HUES48 (cell line): ENCODE measurements around the gene LRRC46.

Source experiments
- H3K27ac ChIP-seq: one replicate; pipeline ENCODE4 v1.7.0; 2013; ENCODE audit warnings: low read depth, low read length, inconsistent platforms
- H3K27me3 ChIP-seq: 2 replicates; pipeline ENCODE4 v1.6.1; 2013; ENCODE audit warnings: mild to moderate bottlenecking, low read length; ENCODE audit not compliant: control insufficient read depth, insufficient read depth
- H3K36me3 ChIP-seq: 2 replicates; pipeline ENCODE4 v1.6.1; 2013; ENCODE audit warnings: low read length; ENCODE audit not compliant: control insufficient read depth, insufficient read depth
- H3K4me1 ChIP-seq: 2 replicates; pipeline ENCODE4 v1.6.1; 2013; ENCODE audit warnings: mild to moderate bottlenecking, low read length; ENCODE audit not compliant: control insufficient read depth, insufficient read depth
- H3K4me3 ChIP-seq: 2 replicates; pipeline ENCODE4 v1.5.1; 2013; ENCODE audit warnings: mild to moderate bottlenecking, low read depth, low read length
- H3K9ac ChIP-seq: 2 replicates; pipeline ENCODE4 v1.6.1; 2013; ENCODE audit warnings: mild to moderate bottlenecking, low read depth, low read length, moderate library complexity
- H3K9me3 ChIP-seq: 2 replicates; pipeline ENCODE4 v1.6.1; 2013; ENCODE audit warnings: low read length; ENCODE audit not compliant: control insufficient read depth, insufficient read depth

LRRC46 gene

GRCh38 chr17:47872019-47872650 lies 40.7 kb downstream of the LRRC46 start:
- H3K36me3 ChIP-seq: no peaks in the 10 kb centered on the region
- peaks cover 72% of the 10 kb centered on the region for H3K27me3 ChIP-seq
- H3K9ac ChIP-seq: no peak overlapping the region
- peak overlapping the region; percentile 63 for H3K4me3 ChIP-seq
- H3K9me3 ChIP-seq: no peaks in the 10 kb centered on the region
- peaks cover 38% of the 10 kb centered on the region for H3K4me1 ChIP-seq
- peak overlapping the region; percentile 53 for H3K27ac ChIP-seq

GRCh38 chr17:47872651-47873161 lies 41.2 kb downstream of the LRRC46 start:
- H3K36me3 ChIP-seq: no peaks in the 10 kb centered on the region
- H3K27ac ChIP-seq: peak overlapping the region; percentile 53
- H3K4me3 ChIP-seq: peak overlapping the region; percentile 63
- H3K27me3 ChIP-seq: peaks cover 66% of the 10 kb centered on the region
- peaks cover 40% of the 10 kb centered on the region for H3K4me1 ChIP-seq
- no peaks in the 10 kb centered on the region for H3K9me3 ChIP-seq
- H3K9ac ChIP-seq: no peak overlapping the region

DNA sequence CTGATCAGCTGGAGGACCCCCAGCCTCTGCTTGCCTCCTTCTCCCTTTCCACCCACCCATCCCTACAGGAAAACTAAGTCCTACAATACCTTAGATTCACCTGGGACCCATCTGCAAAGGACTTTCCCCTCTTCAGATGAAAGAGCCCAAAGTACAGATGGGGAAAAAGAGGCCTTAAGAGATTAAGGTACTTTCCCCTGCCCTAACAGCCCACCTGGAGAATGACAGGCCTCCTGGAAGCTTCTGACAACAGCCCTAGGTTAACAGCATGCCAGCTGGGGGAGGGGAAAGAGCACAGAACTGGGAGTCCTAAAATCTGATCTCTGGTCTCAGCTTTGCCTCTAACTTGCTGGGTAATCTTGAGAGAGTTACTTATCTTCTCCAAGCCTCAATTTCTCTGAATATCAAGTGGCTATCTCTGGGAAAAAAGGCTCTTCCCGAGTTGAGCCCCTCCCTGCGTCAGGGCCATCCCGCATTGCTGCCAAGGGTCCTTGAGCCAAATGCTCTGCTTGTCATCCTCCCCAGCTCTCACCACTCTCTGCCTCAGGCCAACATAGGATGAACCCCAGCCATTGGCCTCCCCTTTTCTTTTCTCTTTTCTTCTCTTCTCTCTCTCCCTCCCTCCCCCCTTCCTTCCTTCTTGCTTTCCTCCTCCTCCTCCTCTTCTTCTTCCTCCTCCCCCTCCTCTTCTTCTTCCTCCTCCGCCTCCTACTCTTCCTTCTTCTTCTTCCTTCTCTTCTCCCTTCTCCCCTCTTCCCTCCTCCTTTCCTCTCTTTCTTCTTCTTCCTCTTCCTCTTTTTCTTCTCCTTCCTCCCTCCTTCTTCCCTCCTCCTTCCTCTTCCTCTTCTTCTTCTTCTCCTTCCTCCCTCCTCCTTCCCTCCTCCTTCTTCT lies 42.0 kb downstream of the LRRC46 start:
- no peak overlapping the region for H3K9ac ChIP-seq
- peaks cover 59% of the 10 kb centered on the region for H3K27me3 ChIP-seq
- H3K4me3 ChIP-seq: 0 out of 2 replicates have a peak overlapping the region, but pooled peaks have one; percentile 63

GRCh38 chr17:47875011-47875985 lies 43.8 kb downstream of the LRRC46 start:
- H3K27ac ChIP-seq: no peak overlapping the region
- peaks cover 40% of the 10 kb centered on the region for H3K4me1 ChIP-seq
- no peak overlapping the region for H3K9ac ChIP-seq
- H3K9me3 ChIP-seq: no peaks in the 10 kb centered on the region
- H3K4me3 ChIP-seq: no peak overlapping the region
- H3K27me3 ChIP-seq: peaks cover 40% of the 10 kb centered on the region
- no peaks in the 10 kb centered on the region for H3K36me3 ChIP-seq

More for the DNA sequence above, 42.0 kb downstream of the LRRC46 start:
- peak overlapping the region; percentile 22 for H3K27ac ChIP-seq
- H3K36me3 ChIP-seq: no peaks in the 10 kb centered on the region
- peaks cover 47% of the 10 kb centered on the region for H3K4me1 ChIP-seq
- H3K9me3 ChIP-seq: no peaks in the 10 kb centered on the region

GRCh38 chr17:47877368-47878034 lies 46.0 kb downstream of the LRRC46 start:
- H3K27ac ChIP-seq: no peak overlapping the region
- H3K9me3 ChIP-seq: no peaks in the 10 kb centered on the region
- H3K9ac ChIP-seq: no peak overlapping the region
- H3K4me1 ChIP-seq: peaks cover 36% of the 10 kb centered on the region
- peaks cover 21% of the 10 kb centered on the region for H3K27me3 ChIP-seq
- H3K36me3 ChIP-seq: no peaks in the 10 kb centered on the region
- no peak overlapping the region for H3K4me3 ChIP-seq

- H3K4me1 ChIP-seq: peaks cover 32% of the 10 kb centered on the region
These were observed 46.9 kb downstream of the LRRC46 start for GRCh38 chr17:47878203-47879027.

GRCh38 chr17:47879028-47879585 lies 47.6 kb downstream of the LRRC46 start:
- H3K9me3 ChIP-seq: no peaks in the 10 kb centered on the region
- H3K27me3 ChIP-seq: peaks cover 14% of the 10 kb centered on the region
- no peak overlapping the region for H3K4me3 ChIP-seq
- peaks cover 27% of the 10 kb centered on the region for H3K4me1 ChIP-seq
- no peaks in the 10 kb centered on the region for H3K36me3 ChIP-seq
- no peak overlapping the region for H3K27ac ChIP-seq
- H3K9ac ChIP-seq: no peak overlapping the region

More at GRCh38 chr17:47878203-47879027, 46.9 kb downstream of the LRRC46 start:
- no peaks in the 10 kb centered on the region for H3K9me3 ChIP-seq
- H3K36me3 ChIP-seq: no peaks in the 10 kb centered on the region
- no peak overlapping the region for H3K9ac ChIP-seq
- peaks cover 18% of the 10 kb centered on the region for H3K27me3 ChIP-seq
- no peak overlapping the region for H3K4me3 ChIP-seq
- H3K27ac ChIP-seq: no peak overlapping the region

- H3K4me1 ChIP-seq: peaks cover 29% of the 10 kb centered on the region
- H3K27me3 ChIP-seq: peaks cover 10% of the 10 kb centered on the region; the same call in 1 of the 2 replicates
- H3K9me3 ChIP-seq: no peaks in the 10 kb centered on the region
- H3K4me3 ChIP-seq: no peak overlapping the region
- no peaks in the 10 kb centered on the region for H3K36me3 ChIP-seq
- no peak overlapping the region for H3K27ac ChIP-seq
- H3K9ac ChIP-seq: no peak overlapping the region
These were observed 48.4 kb downstream of the LRRC46 start for GRCh38 chr17:47879776-47880454.

GRCh38 chr17:47882247-47882646 lies 50.8 kb downstream of the LRRC46 start:
- Histone ChIP-seq H3K4me1 (peaks cover 23% of the 10 kb centered on the region), H3K9ac (no peak overlapping the region), H3K27ac (no peak overlapping the region), H3K4me3 (no peak overlapping the region), H3K27me3 (peaks cover 4% of the 10 kb centered on the region; the same call in 1 of the 2 replicates), H3K9me3 (no peaks in the 10 kb centered on the region), H3K36me3 (no peaks in the 10 kb centered on the region)
